Measurements from ENCODE around the gene SLC25A51.
"Not testable (repeated sequence)": the region's sequence is repeated elsewhere in the genome, so short reads cannot be mapped to it uniquely, and the experiment has no call there.

DNA sequence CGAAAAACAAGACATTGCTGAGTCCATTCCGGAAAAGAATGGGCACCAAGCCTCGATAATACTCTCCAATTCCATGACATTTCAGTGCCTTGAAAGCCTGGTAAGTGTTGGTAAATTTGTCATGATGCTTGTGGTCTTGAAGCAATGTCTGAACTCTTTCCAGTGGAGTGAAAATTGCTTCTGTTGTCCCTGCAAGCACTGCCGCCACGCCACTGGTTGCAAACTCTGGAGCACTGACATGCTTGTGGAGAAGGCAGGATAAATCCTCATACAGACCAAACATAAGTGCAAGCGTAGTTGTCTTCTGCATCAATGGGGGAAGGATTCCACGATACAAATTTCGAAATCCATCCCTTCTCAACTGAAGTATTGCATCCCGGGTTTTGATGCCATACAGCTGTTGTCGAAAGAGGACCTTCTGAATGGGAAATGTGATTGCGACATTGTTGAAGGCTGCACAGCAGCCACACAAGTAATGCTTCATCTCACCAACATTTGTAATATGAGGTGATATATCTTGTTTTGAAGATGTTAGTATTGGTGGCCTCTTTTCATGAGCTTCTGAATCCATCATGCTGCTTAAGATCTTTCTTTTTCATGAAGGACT is 15.8 kb downstream of the SLC25A51 start:
- TF ChIP-seq, protein P1, sequence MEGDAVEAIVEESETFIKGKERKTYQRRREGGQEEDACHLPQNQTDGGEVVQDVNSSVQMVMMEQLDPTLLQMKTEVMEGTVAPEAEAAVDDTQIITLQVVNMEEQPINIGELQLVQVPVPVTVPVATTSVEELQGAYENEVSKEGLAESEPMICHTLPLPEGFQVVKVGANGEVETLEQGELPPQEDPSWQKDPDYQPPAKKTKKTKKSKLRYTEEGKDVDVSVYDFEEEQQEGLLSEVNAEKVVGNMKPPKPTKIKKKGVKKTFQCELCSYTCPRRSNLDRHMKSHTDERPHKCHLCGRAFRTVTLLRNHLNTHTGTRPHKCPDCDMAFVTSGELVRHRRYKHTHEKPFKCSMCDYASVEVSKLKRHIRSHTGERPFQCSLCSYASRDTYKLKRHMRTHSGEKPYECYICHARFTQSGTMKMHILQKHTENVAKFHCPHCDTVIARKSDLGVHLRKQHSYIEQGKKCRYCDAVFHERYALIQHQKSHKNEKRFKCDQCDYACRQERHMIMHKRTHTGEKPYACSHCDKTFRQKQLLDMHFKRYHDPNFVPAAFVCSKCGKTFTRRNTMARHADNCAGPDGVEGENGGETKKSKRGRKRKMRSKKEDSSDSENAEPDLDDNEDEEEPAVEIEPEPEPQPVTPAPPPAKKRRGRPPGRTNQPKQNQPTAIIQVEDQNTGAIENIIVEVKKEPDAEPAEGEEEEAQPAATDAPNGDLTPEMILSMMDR (IDR thresholded peaks at IDR 0.05): not testable (repeated sequence)
- not testable (repeated sequence) for TF ChIP-seq POLR2A (IDR thresholded peaks at IDR 0.05)

Data from Peyer's patch (tissue), 4 donors.